DOHH2 (cell line): ENCODE measurements around the gene THAP3.

Experiments
- H3F3A ChIP-seq: fragments of 200-600 bp; sonication (generic), shearing (Covaris generic); 2 replicates; pipeline ENCODE4 v1.6.0; 2016; ENCODE audit warnings: antibody characterized with exemption, mild to moderate bottlenecking; ENCODE audit not compliant: control insufficient read depth, insufficient read depth
- H3K27ac ChIP-seq: fragments of 200-600 bp; sonication (generic); 2 replicates; pipeline ENCODE4 v1.5.1; 2014; ENCODE audit warnings: low read depth, mild to moderate bottlenecking, low read length, moderate library complexity
- H3K27me3 ChIP-seq: fragments of 200-600 bp; sonication (generic); 2 replicates; pipeline ENCODE4 v1.6.1; 2014; ENCODE audit warnings: mild to moderate bottlenecking, low read length, mixed read lengths; ENCODE audit not compliant: control insufficient read depth
- H3K36me3 ChIP-seq: fragments of 200-600 bp; sonication (generic); 2 replicates; pipeline ENCODE4 v1.6.1; 2014; ENCODE audit warnings: mild to moderate bottlenecking, low read length, moderate library complexity, mixed read lengths; ENCODE audit not compliant: control insufficient read depth
- H3K4me1 ChIP-seq: fragments of 200-600 bp; sonication (generic); 2 replicates; pipeline ENCODE4 v1.6.1; 2014; ENCODE audit warnings: mild to moderate bottlenecking, low read length, mixed read lengths; ENCODE audit not compliant: control insufficient read depth
- H3K4me2 ChIP-seq: fragments of 200-600 bp; sonication (generic); 2 replicates; pipeline ENCODE4 v1.6.0; 2014; ENCODE audit warnings: mild to moderate bottlenecking, low read length, moderate library complexity
- H3K4me3 ChIP-seq: fragments of 200-600 bp; sonication (generic); 2 replicates; pipeline ENCODE4 v1.5.1; 2014; ENCODE audit warnings: mild to moderate bottlenecking, low read length, mixed read lengths
- H3K79me2 ChIP-seq: fragments of 200-600 bp; sonication (generic); 2 replicates; pipeline ENCODE4 v1.6.1; 2014; ENCODE audit warnings: mild to moderate bottlenecking, low read length, mixed read lengths; ENCODE audit not compliant: control insufficient read depth
- H3K9me2 ChIP-seq: fragments of 200-600 bp; sonication (generic); replicated peaks from 2 replicates; pipeline ENCODE4 v1.6.1; 2014; ENCODE audit warnings: mild to moderate bottlenecking, low read length, mixed read lengths; ENCODE audit not compliant: control insufficient read depth
- H3K9me3 ChIP-seq: fragments of 200-600 bp; sonication (generic); 2 replicates; pipeline ENCODE4 v1.6.1; 2014; ENCODE audit warnings: antibody characterized with exemption, low read length, mixed read lengths; ENCODE audit not compliant: control insufficient read depth, insufficient read depth
- H4K20me1 ChIP-seq: fragments of 200-600 bp; sonication (generic); 2 replicates; pipeline ENCODE4 v1.6.0; 2014; ENCODE audit warnings: low read depth, mild to moderate bottlenecking, antibody characterized with exemption, low read length, moderate library complexity; ENCODE audit not compliant: control insufficient read depth, insufficient read depth
- EZH2phosphoT487 ChIP-seq: fragments of 200-600 bp; sonication (generic); IDR thresholded peaks from 2 replicates; pipeline ENCODE4 v1.6.1; 2017; ENCODE audit warnings: borderline replicate concordance, mild to moderate bottlenecking, antibody characterized with exemption, low read length, moderate library complexity, mixed read lengths
- TF ChIP-seq, protein P1 (sequence below): fragments of 200-600 bp; sonication (generic); IDR thresholded peaks from one replicate; pipeline ENCODE4 v1.5.1; 2014; ENCODE audit warnings: antibody characterized with exemption, mild to moderate bottlenecking, low read depth, low read length; ENCODE audit not compliant: poor library complexity, severe bottlenecking

Gene THAP3

DNA sequence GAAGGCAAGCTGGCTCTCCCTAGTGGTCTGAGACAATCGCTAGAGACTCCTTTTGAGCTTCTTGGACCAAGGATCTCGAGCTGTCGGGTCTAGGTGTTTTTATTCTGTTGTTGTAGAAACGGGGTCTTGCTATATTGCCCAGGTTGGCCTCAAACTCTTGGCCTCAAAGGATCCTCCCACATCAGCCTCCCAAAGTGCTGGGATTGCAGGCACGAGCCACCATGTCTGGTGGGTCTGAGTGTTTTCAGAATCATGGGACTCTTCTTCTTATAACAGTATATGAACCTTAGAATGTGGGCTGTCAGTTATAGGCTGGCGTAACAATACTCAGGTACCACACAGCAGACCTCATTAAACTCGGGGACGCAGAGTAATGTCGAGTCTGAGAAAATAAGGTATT is 43.8 kb downstream of the THAP3 start:
- Histone ChIP-seq H3K36me3 (peaks cover 48% of the 10 kb centered on the region), H4K20me1 (no peaks in the 10 kb centered on the region), H3K27ac (no peak overlapping the region), H3K9me3 (no peaks in the 10 kb centered on the region), H3K27me3 (no peaks in the 10 kb centered on the region), H3K4me2 (no peak overlapping the region), H3K9me2 (no peaks in the 10 kb centered on the region), H3F3A (no peaks in the 10 kb centered on the region), H3K4me3 (no peak overlapping the region), H3K4me1 (no peaks in the 10 kb centered on the region), H3K79me2 (peaks cover 4% of the 10 kb centered on the region; the same call in 1 of the 2 replicates)
- TF ChIP-seq EZH2phosphoT487 = no peak
- TF ChIP-seq, protein P1, sequence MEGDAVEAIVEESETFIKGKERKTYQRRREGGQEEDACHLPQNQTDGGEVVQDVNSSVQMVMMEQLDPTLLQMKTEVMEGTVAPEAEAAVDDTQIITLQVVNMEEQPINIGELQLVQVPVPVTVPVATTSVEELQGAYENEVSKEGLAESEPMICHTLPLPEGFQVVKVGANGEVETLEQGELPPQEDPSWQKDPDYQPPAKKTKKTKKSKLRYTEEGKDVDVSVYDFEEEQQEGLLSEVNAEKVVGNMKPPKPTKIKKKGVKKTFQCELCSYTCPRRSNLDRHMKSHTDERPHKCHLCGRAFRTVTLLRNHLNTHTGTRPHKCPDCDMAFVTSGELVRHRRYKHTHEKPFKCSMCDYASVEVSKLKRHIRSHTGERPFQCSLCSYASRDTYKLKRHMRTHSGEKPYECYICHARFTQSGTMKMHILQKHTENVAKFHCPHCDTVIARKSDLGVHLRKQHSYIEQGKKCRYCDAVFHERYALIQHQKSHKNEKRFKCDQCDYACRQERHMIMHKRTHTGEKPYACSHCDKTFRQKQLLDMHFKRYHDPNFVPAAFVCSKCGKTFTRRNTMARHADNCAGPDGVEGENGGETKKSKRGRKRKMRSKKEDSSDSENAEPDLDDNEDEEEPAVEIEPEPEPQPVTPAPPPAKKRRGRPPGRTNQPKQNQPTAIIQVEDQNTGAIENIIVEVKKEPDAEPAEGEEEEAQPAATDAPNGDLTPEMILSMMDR = no peak

DNA sequence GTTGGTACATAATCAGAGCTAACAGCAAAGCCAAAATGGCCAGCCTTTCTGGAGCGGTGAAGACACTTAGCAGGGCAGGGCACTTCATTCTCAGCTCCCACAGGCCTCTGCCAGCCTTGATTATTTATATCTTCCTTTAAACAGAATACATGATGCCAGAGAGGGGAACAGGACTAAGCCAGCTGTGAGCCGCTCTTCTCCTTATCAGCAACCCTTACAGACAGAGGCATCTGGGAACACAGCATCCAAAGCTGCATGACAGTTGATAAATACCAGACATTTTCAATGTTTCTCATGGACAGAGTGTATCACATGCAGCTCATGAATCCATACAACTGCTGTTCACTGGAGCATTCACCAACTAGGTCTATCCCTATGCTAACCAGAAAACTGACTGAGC is 47.9 kb downstream of the THAP3 start:
- no peaks in the 10 kb centered on the region for H3K4me1 ChIP-seq
- no peaks in the 10 kb centered on the region; the same call in 1 of the 2 replicates for H3K79me2 ChIP-seq
- no peaks in the 10 kb centered on the region for H3K9me3 ChIP-seq
- no peak overlapping the region for H3K27ac ChIP-seq
- TF ChIP-seq, protein P1 = no peak
- TF ChIP-seq EZH2phosphoT487 = no peak
- peaks cover 46% of the 10 kb centered on the region for H3K36me3 ChIP-seq
- H3K9me2 ChIP-seq = no peaks in the 10 kb centered on the region
- no peaks in the 10 kb centered on the region for H3F3A ChIP-seq
- no peak overlapping the region for H3K4me2 ChIP-seq
- H3K4me3 ChIP-seq = no peak overlapping the region
- H3K27me3 ChIP-seq = no peaks in the 10 kb centered on the region
- no peaks in the 10 kb centered on the region for H4K20me1 ChIP-seq

DNA sequence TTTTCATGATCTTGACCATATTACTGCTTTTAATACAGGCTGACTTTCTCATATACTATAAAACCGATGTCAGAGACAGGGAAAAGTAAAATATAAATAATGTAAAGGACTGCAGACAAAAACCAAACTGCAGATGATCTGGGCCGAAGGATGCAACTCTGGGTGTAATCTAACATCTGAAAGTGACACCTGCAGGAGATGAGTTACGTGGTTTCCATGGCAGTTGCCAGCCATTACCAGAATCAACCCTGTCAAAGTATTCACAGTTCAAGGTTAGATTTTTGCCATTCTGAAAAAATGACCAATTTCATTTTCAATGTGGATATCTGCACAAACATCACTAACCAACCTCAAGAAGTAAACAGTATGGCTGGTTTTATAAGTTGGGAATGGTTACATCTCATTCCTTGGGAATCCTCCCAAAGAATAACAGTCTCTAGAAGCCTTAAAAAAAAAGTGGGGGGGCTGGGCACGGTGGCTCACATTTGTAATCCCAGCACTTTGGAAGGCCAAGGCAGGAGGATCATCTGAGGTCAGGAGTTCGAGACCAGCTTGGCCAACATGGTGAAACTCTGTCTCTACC is 49.2 kb downstream of the THAP3 start:
- H3K27me3 ChIP-seq = no peaks in the 10 kb centered on the region
- no peak for TF ChIP-seq EZH2phosphoT487
- H3K9me2 ChIP-seq = no peaks in the 10 kb centered on the region
- H3K4me1 ChIP-seq = no peaks in the 10 kb centered on the region
- H3K27ac ChIP-seq = no peak overlapping the region
- no peak overlapping the region for H3K4me2 ChIP-seq
- no peak overlapping the region for H3K4me3 ChIP-seq
- H3F3A ChIP-seq = no peaks in the 10 kb centered on the region
- H4K20me1 ChIP-seq = no peaks in the 10 kb centered on the region
- H3K79me2 ChIP-seq = no peaks in the 10 kb centered on the region; the same call in 1 of the 2 replicates
- H3K36me3 ChIP-seq = peaks cover 53% of the 10 kb centered on the region
- H3K9me3 ChIP-seq = no peaks in the 10 kb centered on the region

DNA sequence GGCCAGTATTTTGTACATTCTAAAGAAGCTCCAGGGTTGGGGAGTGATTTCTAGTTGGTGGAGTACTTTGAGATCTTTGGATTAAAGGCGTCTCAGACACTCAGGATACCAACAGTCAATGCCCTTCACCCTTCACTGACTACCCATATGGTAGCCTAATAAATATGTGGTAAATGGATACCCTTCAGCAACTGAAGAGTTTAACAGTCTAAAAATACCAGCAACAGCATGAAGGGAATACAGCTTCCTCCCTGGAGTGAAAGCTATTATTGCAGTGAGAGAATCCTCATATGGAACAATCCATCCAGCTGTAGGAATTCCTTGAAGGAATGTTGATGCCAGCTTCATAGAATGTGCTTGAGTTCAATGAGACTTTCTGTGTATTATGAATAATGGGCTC is 50.1 kb downstream of the THAP3 start:
- Histone ChIP-seq H3K4me3 (no peak overlapping the region), H3K79me2 (no peaks in the 10 kb centered on the region; the same call in 1 of the 2 replicates), H3K36me3 (peaks cover 61% of the 10 kb centered on the region), H3K27ac (no peak overlapping the region), H3K9me3 (no peaks in the 10 kb centered on the region), H4K20me1 (no peaks in the 10 kb centered on the region), H3F3A (no peaks in the 10 kb centered on the region), H3K4me1 (no peaks in the 10 kb centered on the region), H3K27me3 (no peaks in the 10 kb centered on the region), H3K9me2 (no peaks in the 10 kb centered on the region), H3K4me2 (no peak overlapping the region)
- no peak for TF ChIP-seq EZH2phosphoT487
- TF ChIP-seq, protein P1 = no peak
